Thymus (tissue), 11 donors: Measurements from ENCODE around the gene SRGAP2C. TPM values are rescaled to one million over a fixed set of nuclear protein-coding genes. Genes with fewer than 3 reads are reported as not detected.
A peak's percentile ranks its signal among the peaks of the same experiment; 100 is the strongest.
"Not testable (repeated sequence)": the region's sequence is repeated elsewhere in the genome, so short reads cannot be mapped to it uniquely, and the experiment has no call there.

ENCODE experiments used
- DNase-seq, 9 donors: peaks; one replicate each; pipeline ENCODE4 v3.0.0-alpha.2; 2013; ENCODE audit warnings: low spot score in 9 of 9, low read depth in 6 of 9, missing footprints in 1 of 9
- H3K27ac ChIP-seq, 2 donors: one replicate each; pipeline ENCODE4 v1.5.1; 2013; ENCODE audit warnings: control low read depth in 1 of 2, low read depth in 1 of 2, low read length in 1 of 2, mild to moderate bottlenecking in 1 of 2, moderate library complexity in 1 of 2
- H3K27me3 ChIP-seq, 2 donors: one replicate each; pipeline ENCODE4 v1.5.1; 2013; ENCODE audit warnings: low read length in 1 of 2; ENCODE audit not compliant: control insufficient read depth in 2 of 2, insufficient read depth in 1 of 2
- H3K36me3 ChIP-seq, 2 donors: one replicate each; pipeline ENCODE4 v1.5.1; 2013; ENCODE audit warnings: low read length in 1 of 2, mild to moderate bottlenecking in 1 of 2, moderate library complexity in 1 of 2; ENCODE audit not compliant: control insufficient read depth in 2 of 2, insufficient read depth in 2 of 2
- H3K4me1 ChIP-seq, 2 donors: one replicate each; pipeline ENCODE4 v1.5.1; 2013; ENCODE audit warnings: low read length in 2 of 2; ENCODE audit not compliant: control insufficient read depth in 2 of 2, insufficient read depth in 2 of 2
- H3K4me3 ChIP-seq, 2 donors: one replicate each; pipeline ENCODE4 v1.5.1; 2013; ENCODE audit warnings: low read length in 2 of 2, control low read depth in 1 of 2, mild to moderate bottlenecking in 1 of 2
- H3K9me3 ChIP-seq, 2 donors: one replicate each; pipeline ENCODE4 v1.5.1; 2013; ENCODE audit warnings: low read length in 1 of 2, mild to moderate bottlenecking in 1 of 2; ENCODE audit not compliant: control insufficient read depth in 2 of 2, insufficient read depth in 1 of 2
- WGBS: extraction: QIAGEN DNeasy Blood & Tissue Kit; methylation state at CpG from one replicate; pipeline ENCODE4 v1.1.7; 2013; 5-methylcytosine and 5-hydroxymethylcytosine counted together
- polyA plus RNA-seq: library from polyadenylated mRNA; stranded (reverse); fragments of 200-250 nt; gene quantifications from one replicate; pipeline ENCODE4 v1.2.3, GENCODE V29; 2013
- total RNA-seq: library from RNA; stranded (reverse); fragments of 120-200 nt; gene quantifications from one replicate; pipeline ENCODE4 v1.2.4, GENCODE V29; 2013
- donor health status: healthy.

Gene SRGAP2C
- total and polyA plus RNA-seq, 2 donors, result 3.4 to 6.2 TPM

GRCh38 chr1:121183867-121184266, 908 bp upstream of the SRGAP2C start:
- WGBS, result 3% methylated on average over 14 of the region's 31 CpGs
- not testable (repeated sequence) for H3K27me3 ChIP-seq, DNase-seq, H3K9me3 ChIP-seq, H3K27ac ChIP-seq, H3K4me1 ChIP-seq, H3K36me3 ChIP-seq
- H3K4me3 ChIP-seq, result peak overlapping the region in 1 of 2 donors; percentile 43

GRCh38 chr1:121185140-121185708, 449 bp downstream of the SRGAP2C start:
- peak overlapping the region; percentile 26 to 27 for H3K4me3 ChIP-seq
- not testable (repeated sequence) for H3K9me3 ChIP-seq, H3K27me3 ChIP-seq, H3K36me3 ChIP-seq, H3K27ac ChIP-seq, H3K4me1 ChIP-seq, DNase-seq
- WGBS, result no CpG with 5 or more reads among the region's 48 CpGs

- not testable (repeated sequence) for DNase-seq, H3K4me1 ChIP-seq
Observed at GRCh38 chr1:121186191-121186590, 1.4 kb downstream of the SRGAP2C start.

GRCh38 chr1:121187914-121188313, 3.1 kb downstream of the SRGAP2C start:
- not testable (repeated sequence) for H3K27ac ChIP-seq, H3K4me1 ChIP-seq, DNase-seq, H3K36me3 ChIP-seq, H3K9me3 ChIP-seq, H3K4me3 ChIP-seq, H3K27me3 ChIP-seq
- WGBS, result 94% methylated on average over 5 of the region's 5 CpGs

More at GRCh38 chr1:121186191-121186590, 1.4 kb downstream of the SRGAP2C start:
- H3K27ac ChIP-seq, H3K36me3 ChIP-seq, H3K4me3 ChIP-seq, H3K9me3 ChIP-seq, H3K27me3 ChIP-seq: not testable (repeated sequence)
- 0% methylated on average over 6 of the region's 20 CpGs for WGBS

- H3K27me3 ChIP-seq, H3K9me3 ChIP-seq, H3K4me3 ChIP-seq, H3K36me3 ChIP-seq, DNase-seq, H3K4me1 ChIP-seq, H3K27ac ChIP-seq: not testable (repeated sequence)
- 89% methylated on average over 1 of the region's 2 CpGs for WGBS
Observed at GRCh38 chr1:121192512-121192911, 7.7 kb downstream of the SRGAP2C start.

- 94% methylated on average over 3 of the region's 7 CpGs for WGBS
- not testable (repeated sequence) for H3K27ac ChIP-seq, DNase-seq, H3K4me3 ChIP-seq, H3K27me3 ChIP-seq, H3K9me3 ChIP-seq, H3K4me1 ChIP-seq, H3K36me3 ChIP-seq
Observed at GRCh38 chr1:121197095-121197882, 12.5 kb downstream of the SRGAP2C start.

- not testable (repeated sequence) for H3K4me1 ChIP-seq, H3K27ac ChIP-seq, DNase-seq, H3K27me3 ChIP-seq, H3K9me3 ChIP-seq, H3K36me3 ChIP-seq, H3K4me3 ChIP-seq
- 94% methylated on average over 1 of the region's 3 CpGs for WGBS
Observed at GRCh38 chr1:121199763-121200162, 15.0 kb downstream of the SRGAP2C start.

GRCh38 chr1:121200232-121200631, 15.5 kb downstream of the SRGAP2C start:
- not testable (repeated sequence) for H3K36me3 ChIP-seq, H3K4me1 ChIP-seq, H3K27me3 ChIP-seq, H3K4me3 ChIP-seq, H3K27ac ChIP-seq, DNase-seq, H3K9me3 ChIP-seq
- no CpG with 5 or more reads among the region's 1 CpG for WGBS

- not testable (repeated sequence) for H3K9me3 ChIP-seq, H3K4me3 ChIP-seq, H3K4me1 ChIP-seq, H3K27ac ChIP-seq, H3K36me3 ChIP-seq, DNase-seq, H3K27me3 ChIP-seq
- WGBS, result 91% methylated on average over 9 of the region's 13 CpGs
Observed at GRCh38 chr1:121200985-121201981, 16.5 kb downstream of the SRGAP2C start.
